SK-N-SH treated with all-trans-retinoic acid at 6 μM for 48 hours (cell line): Measurements from ENCODE around the gene GPC6.

Source experiments
- ATAC-seq: fragments of 200-7000 bp; cut with Tn5 transposase; 3 replicates; pipeline ENCODE4 v1.9.1; 2020; ENCODE audit warnings: mild to moderate bottlenecking, moderate library complexity
- ARNTL ChIP-seq: fragments of 450-650 bp; formaldehyde crosslinking; IDR thresholded peaks from 2 replicates; pipeline ENCODE4 v1.5.0; 2020; ENCODE audit warnings: low read depth, mild to moderate bottlenecking, moderate library complexity, borderline replicate concordance
- BACH2 ChIP-seq: fragments of 250-450 bp; sonication (Bioruptor Pico); IDR thresholded peaks from 2 replicates; pipeline ENCODE4 v1.9.0; 2021; ENCODE audit warnings: mild to moderate bottlenecking, borderline replicate concordance
- CREB5 ChIP-seq: fragments of 250-450 bp; sonication (Bioruptor Pico); IDR thresholded peaks from 2 replicates; pipeline ENCODE4 v1.5.1; 2020; ENCODE audit warnings: low read depth, mild to moderate bottlenecking, moderate library complexity
- CSDC2 ChIP-seq: fragments of 250-450 bp; sonication (Bioruptor Pico); IDR thresholded peaks from 2 replicates; pipeline ENCODE4 v1.5.0; 2020; ENCODE audit warnings: mild to moderate bottlenecking, moderate library complexity
- ESRRG ChIP-seq: fragments of 250-450 bp; sonication (Bioruptor Pico); IDR thresholded peaks from 2 replicates; pipeline ENCODE4 v1.6.1; 2021; ENCODE audit warnings: mild to moderate bottlenecking
- GLIS3 ChIP-seq: fragments of 250-450 bp; sonication (Bioruptor Pico); IDR thresholded peaks from 2 replicates; pipeline ENCODE4 v1.5.0; 2020; ENCODE audit warnings: mild to moderate bottlenecking, moderate library complexity
- ISL1 ChIP-seq: fragments of 250-450 bp; sonication (Bioruptor Pico); IDR thresholded peaks from 2 replicates; pipeline ENCODE4 v2.1.2; 2022; ENCODE audit warnings: mild to moderate bottlenecking, moderate library complexity
- OSR1 ChIP-seq: fragments of 250-450 bp; sonication (Bioruptor Pico); IDR thresholded peaks from 2 replicates; pipeline ENCODE4 v1.8.0; 2022; ENCODE audit warnings: moderate library complexity, mild to moderate bottlenecking, inconsistent platforms
- PATZ1 ChIP-seq: fragments of 250-450 bp; sonication (Bioruptor Pico); IDR thresholded peaks from 2 replicates; pipeline ENCODE4 v1.8.0; 2020; ENCODE audit warnings: mild to moderate bottlenecking, moderate library complexity, borderline replicate concordance
- POU6F1 ChIP-seq: fragments of 250-450 bp; sonication (Bioruptor Pico); IDR thresholded peaks from 2 replicates; pipeline ENCODE4 v1.8.0; 2021; ENCODE audit warnings: low read depth, mild to moderate bottlenecking, moderate library complexity, borderline replicate concordance
- PPARA ChIP-seq: fragments of 250-450 bp; sonication (Bioruptor Pico); IDR thresholded peaks from 2 replicates; pipeline ENCODE4 v1.5.0; 2020; ENCODE audit warnings: mild to moderate bottlenecking, borderline replicate concordance
- TCF4 ChIP-seq: fragments of 250-450 bp; sonication (Bioruptor Pico); IDR thresholded peaks from 2 replicates; pipeline ENCODE4 v1.8.0; 2021; ENCODE audit warnings: mild to moderate bottlenecking, moderate library complexity, borderline replicate concordance
- TOX ChIP-seq: fragments of 250-450 bp; sonication (Bioruptor Pico); IDR thresholded peaks from 2 replicates; pipeline ENCODE4 v1.8.0; 2021; ENCODE audit warnings: mild to moderate bottlenecking, moderate library complexity, borderline replicate concordance
- TSHZ2 ChIP-seq: fragments of 250-450 bp; sonication (Bioruptor Pico); IDR thresholded peaks from 2 replicates; pipeline ENCODE4 v1.5.0; 2020; ENCODE audit warnings: mild to moderate bottlenecking, moderate library complexity
- ZC3H10 ChIP-seq: fragments of 250-450 bp; sonication (Bioruptor Pico); IDR thresholded peaks from 2 replicates; pipeline ENCODE4 v1.5.1; 2021; ENCODE audit warnings: mild to moderate bottlenecking, moderate library complexity
- ZFP3 ChIP-seq: fragments of 250-450 bp; sonication (Bioruptor Pico); IDR thresholded peaks from 2 replicates; pipeline ENCODE4 v1.5.0; 2020; ENCODE audit warnings: mild to moderate bottlenecking, moderate library complexity
- ZFP30 ChIP-seq: fragments of 450-650 bp; formaldehyde crosslinking; IDR thresholded peaks from 2 replicates; pipeline ENCODE4 v1.5.0; 2022; ENCODE audit warnings: mild to moderate bottlenecking, moderate library complexity
- ZNF565 ChIP-seq: fragments of 450-650 bp; formaldehyde crosslinking; conservative IDR thresholded peaks from 2 replicates; pipeline ENCODE4 v1.5.0; 2020; ENCODE audit warnings: low read depth, mild to moderate bottlenecking, moderate library complexity
- ZNF70 ChIP-seq: fragments of 450-650 bp; formaldehyde crosslinking; IDR thresholded peaks from 2 replicates; pipeline ENCODE4 v1.5.0; 2020; ENCODE audit warnings: mild to moderate bottlenecking, moderate library complexity
- ZNF8 ChIP-seq: fragments of 450-650 bp; formaldehyde crosslinking; IDR thresholded peaks from 2 replicates; pipeline ENCODE4 v1.5.0; 2020; ENCODE audit warnings: mild to moderate bottlenecking, moderate library complexity

The GPC6 gene

GRCh38 chr13:93925990-93926389 lies 699.4 kb downstream of the GPC6 start:
- no peak for ATAC-seq
- TF ChIP-seq ZC3H10 (CRISPR knock-in tag) (no peak), CREB5 (no peak), TOX (CRISPR knock-in tag) (no peak), ZFP3 (CRISPR knock-in tag) (no peak), POU6F1 (no peak)

GRCh38 chr13:93926425-93926824 lies 699.8 kb downstream of the GPC6 start:
- no peak for ATAC-seq
- no peak for TF ChIP-seq CSDC2
- TF ChIP-seq TSHZ2 (CRISPR knock-in tag): no peak
- TF ChIP-seq GLIS3: no peak
- TF ChIP-seq ISL1 (CRISPR knock-in tag): peak; percentile 20; the same call in 1 of the 2 replicates

- ATAC-seq: no peak
- TF ChIP-seq GLIS3: no peak
- TF ChIP-seq BACH2 (CRISPR knock-in tag): no peak
- TF ChIP-seq ZNF8 (CRISPR knock-in tag): no peak
- no peak for TF ChIP-seq ISL1 (CRISPR knock-in tag)
- no peak for TF ChIP-seq OSR1
- no peak for TF ChIP-seq ZC3H10 (CRISPR knock-in tag)
- no peak for TF ChIP-seq CREB5
- TF ChIP-seq CSDC2: no peak
- no peak for TF ChIP-seq PATZ1 (CRISPR knock-in tag)
- TF ChIP-seq ZNF565: no peak
- TF ChIP-seq ESRRG (CRISPR knock-in tag): no peak
- no peak for TF ChIP-seq POU6F1
- TF ChIP-seq ZNF70 (CRISPR knock-in tag): no peak
- TF ChIP-seq ARNTL: no peak
- TF ChIP-seq TSHZ2 (CRISPR knock-in tag): no peak
- no peak for TF ChIP-seq TOX (CRISPR knock-in tag)
- TF ChIP-seq TCF4 (CRISPR knock-in tag): no peak
- TF ChIP-seq ZFP30 (CRISPR knock-in tag): no peak
- no peak for TF ChIP-seq PPARA (CRISPR knock-in tag)
- TF ChIP-seq, all 23 proteins: peak for 0
Measured at GRCh38 chr13:93927431-93927830, 700.8 kb downstream of the GPC6 start.
